Measurements from ENCODE around the gene RAPSN.

The RAPSN gene

DNA sequence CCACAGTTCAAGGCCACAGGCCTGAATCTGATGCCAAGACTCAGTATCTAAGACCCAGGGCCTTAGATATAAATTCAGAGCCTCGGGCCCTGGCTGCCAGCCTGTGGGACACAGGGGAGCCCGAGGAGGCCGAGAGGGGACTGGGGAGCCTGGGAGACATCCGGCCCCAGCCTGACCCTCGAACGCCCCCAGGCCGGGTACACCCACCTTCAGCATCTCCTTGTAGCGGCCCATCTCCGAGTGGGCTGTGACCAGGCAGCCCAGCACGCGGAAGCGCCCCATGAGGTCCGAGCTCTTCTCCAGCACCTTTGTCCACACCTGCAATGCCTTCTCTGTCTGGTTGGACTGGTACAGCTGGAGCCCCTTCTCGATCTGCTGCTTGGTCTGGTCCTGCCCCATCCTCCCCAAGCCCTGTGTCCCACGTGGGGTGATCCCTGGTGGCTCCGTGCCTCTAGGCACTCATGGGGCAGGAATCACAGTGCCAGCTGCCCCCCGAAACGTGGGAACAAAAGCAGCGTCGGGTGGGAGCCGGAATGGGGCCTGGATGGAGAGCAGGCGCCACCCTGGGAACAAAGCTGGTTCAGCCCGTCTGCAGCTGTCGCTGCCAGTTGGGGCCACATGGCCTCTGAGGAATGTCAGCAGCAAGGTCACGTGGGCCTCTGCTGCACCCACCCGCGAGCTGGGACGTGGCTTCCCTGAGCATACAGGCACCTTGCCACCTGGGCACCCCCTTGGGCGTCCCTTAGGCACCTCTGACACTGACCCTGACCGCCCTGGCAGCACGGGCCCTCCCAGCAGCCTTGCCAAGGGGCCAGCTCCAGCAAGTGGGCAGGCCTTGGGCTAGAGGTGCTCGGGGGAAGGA lies at the start of gene RAPSN:
Gene RAPSN (minus strand): TSS at position 571 of the 862 bp plus-strand sequence. CDS start 172 bp downstream, at position 399.
- no peak within 1 kb of the TSS for H3K4me3 ChIP-seq (ENCODE audit: low read depth in 1 of 2, low read length in 2 of 2)
- H3K9me3 ChIP-seq (ENCODE audit: low read length) = no peaks in the 10 kb centered on the region
- H3K27me3 ChIP-seq (ENCODE audit: control insufficient read depth in 1 of 2, insufficient read depth in 2 of 2, low read length in 2 of 2) = no peaks in the 10 kb centered on the region
- H3K27ac ChIP-seq (ENCODE audit: low read depth, low read length) = no peak within 1 kb of the TSS
- H3K4me1 ChIP-seq (ENCODE audit: insufficient read depth, low read length) = no peaks in the 10 kb centered on the region
- no peak within 1 kb of the TSS for H3K9ac ChIP-seq (ENCODE audit: low read length)
- no peaks in the 10 kb centered on the region for H3K36me3 ChIP-seq (ENCODE audit: insufficient read depth, low read length)

DNA sequence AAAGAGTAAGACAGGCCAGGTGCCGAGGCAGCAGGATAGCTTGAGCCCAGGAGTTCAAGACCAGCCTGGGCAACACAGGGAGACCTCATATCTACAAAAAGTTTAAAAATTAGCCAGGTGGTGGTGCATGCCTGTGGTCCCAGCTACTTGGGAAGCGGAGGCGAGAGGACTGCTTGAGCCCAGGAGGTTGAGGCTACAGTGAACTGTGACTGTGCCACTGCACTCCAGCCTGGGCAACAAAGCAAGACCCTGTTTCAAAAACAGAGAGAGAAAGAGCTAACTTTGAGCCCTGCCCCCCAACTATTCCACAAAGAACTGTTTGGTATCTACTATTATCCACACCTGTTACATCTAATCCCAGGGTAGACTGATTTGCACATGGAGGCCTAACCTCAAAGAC lies 49.2 kb upstream of the RAPSN start:
- no peak overlapping the region for H3K4me3 ChIP-seq (ENCODE audit: low read depth in 1 of 2, low read length in 2 of 2)
- H3K9ac ChIP-seq (ENCODE audit: low read length) = no peak overlapping the region
- peaks cover 8% of the 10 kb centered on the region for H3K36me3 ChIP-seq (ENCODE audit: insufficient read depth, low read length)
- no peak overlapping the region for H3K27ac ChIP-seq (ENCODE audit: low read depth, low read length)
- H3K27me3 ChIP-seq (ENCODE audit: control insufficient read depth in 1 of 2, insufficient read depth in 2 of 2, low read length in 2 of 2) = no peaks in the 10 kb centered on the region
- peaks cover 66% of the 10 kb centered on the region for H3K4me1 ChIP-seq (ENCODE audit: insufficient read depth, low read length)
- H3K9me3 ChIP-seq (ENCODE audit: low read length) = no peaks in the 10 kb centered on the region

DNA sequence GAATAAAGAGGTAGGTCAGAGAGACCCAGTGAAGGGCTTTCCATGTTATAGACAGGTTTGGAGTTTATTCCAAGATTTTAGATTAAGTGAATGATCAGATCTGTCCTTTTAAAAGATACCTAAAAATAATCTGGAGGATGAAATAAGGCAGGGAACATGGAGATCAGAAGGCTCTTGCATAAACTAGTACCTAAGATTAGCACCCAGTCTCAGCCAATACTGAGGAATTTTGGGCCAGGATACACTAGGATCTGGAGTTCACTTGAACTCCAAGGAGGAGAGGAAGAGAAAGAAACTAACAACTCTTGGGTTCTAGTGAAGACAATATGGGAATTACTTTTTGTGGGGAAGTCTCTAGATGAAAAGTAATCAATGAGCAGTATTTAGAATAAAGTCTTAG lies 47.9 kb upstream of the RAPSN start:
- Histone ChIP-seq H3K27ac (ENCODE audit: low read depth, low read length) (no peak overlapping the region), H3K36me3 (ENCODE audit: insufficient read depth, low read length) (peaks cover 8% of the 10 kb centered on the region), H3K4me1 (ENCODE audit: insufficient read depth, low read length) (peaks cover 58% of the 10 kb centered on the region)

DNA sequence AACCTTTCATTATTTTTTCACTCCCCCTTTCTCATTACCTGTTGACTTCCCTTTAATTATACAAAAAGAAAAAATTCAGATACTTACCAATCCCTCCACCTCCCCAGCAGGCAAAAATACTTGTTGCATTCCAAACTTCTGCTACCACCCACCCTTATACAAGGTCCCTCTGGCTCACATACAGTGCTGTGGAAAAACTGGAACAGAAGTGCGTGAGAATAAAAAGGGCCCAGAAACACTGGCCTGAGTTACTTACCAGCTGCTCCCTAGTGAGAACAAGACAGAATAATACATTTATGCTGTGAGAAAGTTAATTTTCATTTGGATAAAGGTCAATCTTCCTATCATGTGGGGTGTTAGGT lies 46.9 kb upstream of the RAPSN start:
- Histone ChIP-seq H3K9me3 (ENCODE audit: low read length) (no peaks in the 10 kb centered on the region), H3K36me3 (ENCODE audit: insufficient read depth, low read length) (peaks cover 8% of the 10 kb centered on the region), H3K4me3 (ENCODE audit: low read depth in 1 of 2, low read length in 2 of 2) (no peak overlapping the region), H3K27me3 (ENCODE audit: control insufficient read depth in 1 of 2, insufficient read depth in 2 of 2, low read length in 2 of 2) (no peaks in the 10 kb centered on the region), H3K9ac (ENCODE audit: low read length) (no peak overlapping the region), H3K27ac (ENCODE audit: low read depth, low read length) (no peak overlapping the region), H3K4me1 (ENCODE audit: insufficient read depth, low read length) (peaks cover 49% of the 10 kb centered on the region)

More for the DNA sequence above, 47.9 kb upstream of the RAPSN start:
- Histone ChIP-seq H3K9me3 (ENCODE audit: low read length) (no peaks in the 10 kb centered on the region), H3K9ac (ENCODE audit: low read length) (no peak overlapping the region), H3K27me3 (ENCODE audit: control insufficient read depth in 1 of 2, insufficient read depth in 2 of 2, low read length in 2 of 2) (no peaks in the 10 kb centered on the region), H3K4me3 (ENCODE audit: low read depth in 1 of 2, low read length in 2 of 2) (no peak overlapping the region)

DNA sequence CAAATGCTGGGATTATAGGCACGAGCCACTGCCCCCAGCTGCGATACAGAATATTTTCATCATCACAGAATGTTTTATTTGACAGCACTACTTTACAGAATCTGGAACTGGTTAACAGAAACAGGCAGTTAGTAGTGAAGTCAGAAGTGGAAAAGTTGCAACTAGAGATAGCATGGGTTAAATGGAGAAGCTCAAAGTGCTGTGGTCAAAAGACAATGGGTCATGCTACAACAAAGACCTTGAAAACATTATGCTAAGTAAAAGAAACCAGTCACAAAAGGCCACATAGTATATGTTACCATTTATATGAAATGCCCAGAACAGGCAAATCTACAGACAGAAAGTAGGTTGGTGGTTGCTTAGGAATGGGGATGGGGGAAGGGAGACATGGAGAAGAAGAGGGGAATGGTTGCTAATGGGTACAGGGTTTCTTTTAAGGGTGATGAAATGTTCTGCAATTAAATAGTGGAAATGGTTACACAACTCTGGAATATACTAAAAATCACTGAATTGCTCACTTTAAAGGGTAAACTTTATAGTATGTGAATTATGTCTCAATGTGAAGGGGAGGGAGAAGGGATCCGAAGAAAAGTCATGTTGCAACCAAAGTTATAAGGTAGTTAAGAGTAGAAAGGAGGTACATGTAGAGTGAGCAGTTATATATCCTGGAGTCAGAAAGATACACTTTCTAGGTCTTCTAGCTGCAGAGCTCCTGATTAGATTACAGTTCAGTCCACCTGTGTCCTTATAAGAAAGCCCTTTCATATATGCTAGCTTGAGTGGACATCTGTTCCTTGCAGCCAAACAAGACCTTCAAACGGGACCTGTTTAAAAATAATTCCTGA lies 46.3 kb upstream of the RAPSN start:
- no peaks in the 10 kb centered on the region for H3K9me3 ChIP-seq (ENCODE audit: low read length)
- H3K27ac ChIP-seq (ENCODE audit: low read depth, low read length) = no peak overlapping the region
- peaks cover 8% of the 10 kb centered on the region for H3K36me3 ChIP-seq (ENCODE audit: insufficient read depth, low read length)
- H3K27me3 ChIP-seq (ENCODE audit: control insufficient read depth in 1 of 2, insufficient read depth in 2 of 2, low read length in 2 of 2) = no peaks in the 10 kb centered on the region
- H3K4me3 ChIP-seq (ENCODE audit: low read depth in 1 of 2, low read length in 2 of 2) = no peak overlapping the region
- no peak overlapping the region for H3K9ac ChIP-seq (ENCODE audit: low read length)
- H3K4me1 ChIP-seq (ENCODE audit: insufficient read depth, low read length) = peaks cover 44% of the 10 kb centered on the region

DNA sequence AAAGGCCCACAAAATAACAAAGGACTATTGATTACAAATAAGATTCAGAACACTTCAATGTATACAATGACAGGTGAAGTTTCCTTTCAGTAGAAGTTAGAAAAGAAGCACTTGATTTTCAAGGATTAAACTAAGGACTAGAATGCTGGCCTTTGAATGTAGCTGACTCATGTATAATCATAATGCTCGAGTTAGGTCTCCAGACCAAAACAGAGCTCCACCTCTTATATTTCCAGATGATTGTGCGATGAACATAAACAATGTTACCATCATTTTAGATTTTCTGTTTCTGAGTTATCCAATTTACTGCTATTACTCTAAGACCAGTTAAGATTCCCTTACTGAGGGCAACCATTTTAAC lies 40.4 kb upstream of the RAPSN start:
- Histone ChIP-seq H3K9ac (ENCODE audit: low read length) (no peak overlapping the region), H3K36me3 (ENCODE audit: insufficient read depth, low read length) (peaks cover 36% of the 10 kb centered on the region), H3K27me3 (ENCODE audit: control insufficient read depth in 1 of 2, insufficient read depth in 2 of 2, low read length in 2 of 2) (no peaks in the 10 kb centered on the region), H3K4me1 (ENCODE audit: insufficient read depth, low read length) (peaks cover 6% of the 10 kb centered on the region), H3K4me3 (ENCODE audit: low read depth in 1 of 2, low read length in 2 of 2) (no peak overlapping the region), H3K9me3 (ENCODE audit: low read length) (no peaks in the 10 kb centered on the region), H3K27ac (ENCODE audit: low read depth, low read length) (no peak overlapping the region)

DNA sequence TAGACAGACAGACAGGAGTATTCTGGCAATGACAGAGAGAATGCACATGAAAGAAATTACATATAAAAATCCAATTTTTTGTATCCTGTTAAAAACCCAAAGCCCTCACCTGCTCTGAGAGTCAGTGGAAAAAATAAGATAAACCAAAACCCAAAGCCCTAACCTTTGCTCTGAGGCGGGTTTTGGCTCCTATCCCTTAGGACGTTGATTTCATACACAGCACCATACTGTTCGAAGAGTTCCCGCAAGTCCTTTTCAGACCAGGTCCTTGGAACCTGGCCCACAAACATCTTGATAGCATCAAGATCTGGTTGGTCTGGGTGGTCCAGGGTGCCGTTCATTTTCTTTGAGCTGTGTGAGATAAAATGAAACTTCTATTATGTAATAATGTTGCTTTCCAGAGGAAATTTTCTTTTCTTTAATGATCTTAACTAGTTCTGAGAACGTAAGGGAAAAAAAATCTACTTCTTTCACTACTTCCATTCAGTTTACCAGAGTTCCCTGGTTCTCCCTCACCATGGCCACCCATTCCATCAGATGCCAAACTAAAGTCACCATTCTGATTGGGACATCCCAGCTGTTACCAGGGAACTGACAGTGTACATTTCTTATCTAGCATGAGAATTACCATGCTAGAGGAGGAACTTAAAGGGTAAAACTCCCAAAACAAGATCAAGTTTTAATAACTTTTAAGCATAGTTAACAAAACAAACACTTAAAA lies 39.9 kb upstream of the RAPSN start:
- H3K36me3 ChIP-seq (ENCODE audit: insufficient read depth, low read length) = peaks cover 41% of the 10 kb centered on the region
- no peaks in the 10 kb centered on the region for H3K9me3 ChIP-seq (ENCODE audit: low read length)
- H3K9ac ChIP-seq (ENCODE audit: low read length) = no peak overlapping the region
- H3K27ac ChIP-seq (ENCODE audit: low read depth, low read length) = no peak overlapping the region
- no peaks in the 10 kb centered on the region for H3K27me3 ChIP-seq (ENCODE audit: control insufficient read depth in 1 of 2, insufficient read depth in 2 of 2, low read length in 2 of 2)
- no peak overlapping the region for H3K4me3 ChIP-seq (ENCODE audit: low read depth in 1 of 2, low read length in 2 of 2)
- H3K4me1 ChIP-seq (ENCODE audit: insufficient read depth, low read length) = peaks cover 6% of the 10 kb centered on the region

DNA sequence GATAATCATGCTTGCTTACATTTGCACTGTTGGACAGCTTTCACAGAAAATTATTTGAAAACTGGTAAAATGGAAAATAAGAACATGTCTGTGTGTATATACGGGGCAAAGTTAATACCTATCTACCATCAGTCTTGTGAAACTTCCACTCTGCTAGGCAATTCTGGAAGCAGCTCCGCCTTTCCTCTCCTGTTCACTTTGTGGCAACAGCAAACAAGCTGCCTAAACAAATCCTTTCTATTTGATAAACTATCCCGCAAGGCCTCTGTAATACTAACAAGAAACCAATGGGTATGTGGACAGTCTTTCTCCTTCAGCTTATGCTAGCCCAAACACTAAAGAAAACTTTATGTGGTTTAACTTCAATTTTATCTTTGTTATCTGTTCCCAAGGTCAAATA lies 39.2 kb upstream of the RAPSN start:
- H3K36me3 ChIP-seq (ENCODE audit: insufficient read depth, low read length) = peaks cover 48% of the 10 kb centered on the region
- H3K27ac ChIP-seq (ENCODE audit: low read depth, low read length) = no peak overlapping the region
- no peaks in the 10 kb centered on the region for H3K9me3 ChIP-seq (ENCODE audit: low read length)
- H3K4me1 ChIP-seq (ENCODE audit: insufficient read depth, low read length) = peaks cover 6% of the 10 kb centered on the region
- H3K27me3 ChIP-seq (ENCODE audit: control insufficient read depth in 1 of 2, insufficient read depth in 2 of 2, low read length in 2 of 2) = no peaks in the 10 kb centered on the region
- no peak overlapping the region for H3K4me3 ChIP-seq (ENCODE audit: low read depth in 1 of 2, low read length in 2 of 2)
- H3K9ac ChIP-seq (ENCODE audit: low read length) = no peak overlapping the region

DNA sequence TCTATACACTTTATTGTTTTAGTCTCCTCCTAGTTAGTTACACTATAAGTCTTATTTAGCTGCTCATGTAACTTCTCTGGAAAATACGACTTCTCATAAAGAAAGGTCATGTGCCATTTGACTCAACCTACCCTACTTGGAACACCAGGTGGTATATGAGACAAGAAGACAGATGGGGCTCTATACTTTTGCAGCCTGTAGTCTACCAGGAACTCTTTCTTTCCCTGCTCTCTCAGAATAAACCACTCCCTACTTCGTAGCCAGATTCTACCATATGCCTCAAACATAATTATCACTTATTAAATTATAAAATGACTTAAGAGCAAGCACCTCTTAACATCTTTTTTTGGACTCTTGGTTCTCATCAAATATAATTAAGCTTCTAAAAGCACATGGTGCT lies 38.5 kb upstream of the RAPSN start:
- peaks cover 6% of the 10 kb centered on the region for H3K4me1 ChIP-seq (ENCODE audit: insufficient read depth, low read length)
- H3K27ac ChIP-seq (ENCODE audit: low read depth, low read length) = no peak overlapping the region
- no peak overlapping the region for H3K4me3 ChIP-seq (ENCODE audit: low read depth in 1 of 2, low read length in 2 of 2)
- peaks cover 55% of the 10 kb centered on the region for H3K36me3 ChIP-seq (ENCODE audit: insufficient read depth, low read length)
- no peaks in the 10 kb centered on the region for H3K27me3 ChIP-seq (ENCODE audit: control insufficient read depth in 1 of 2, insufficient read depth in 2 of 2, low read length in 2 of 2)
- H3K9ac ChIP-seq (ENCODE audit: low read length) = no peak overlapping the region
- no peaks in the 10 kb centered on the region for H3K9me3 ChIP-seq (ENCODE audit: low read length)

DNA sequence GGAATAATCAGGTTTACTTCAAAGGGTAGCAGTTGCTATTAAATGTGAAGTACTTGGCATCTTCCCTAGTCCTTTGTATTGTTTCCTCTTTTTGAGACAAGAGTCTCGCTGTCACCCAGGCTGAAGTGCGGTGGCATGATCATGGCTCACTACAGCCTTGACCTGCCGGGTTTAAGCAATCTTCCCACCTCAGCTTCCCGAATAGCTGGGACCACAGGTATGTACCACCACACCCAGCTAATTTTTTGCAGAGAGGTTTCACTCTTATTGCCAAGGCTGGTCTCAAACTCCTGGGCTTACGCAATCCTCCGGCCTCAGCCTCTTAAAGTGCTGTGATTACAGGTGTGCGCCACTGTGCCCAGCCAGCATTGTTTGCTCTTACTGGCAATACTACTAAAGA lies 36.2 kb upstream of the RAPSN start:
- no peak overlapping the region for H3K9ac ChIP-seq (ENCODE audit: low read length)
- no peaks in the 10 kb centered on the region for H3K9me3 ChIP-seq (ENCODE audit: low read length)
- peaks cover 6% of the 10 kb centered on the region for H3K4me1 ChIP-seq (ENCODE audit: insufficient read depth, low read length)
- no peak overlapping the region for H3K27ac ChIP-seq (ENCODE audit: low read depth, low read length)
- H3K4me3 ChIP-seq (ENCODE audit: low read depth in 1 of 2, low read length in 2 of 2) = no peak overlapping the region
- no peaks in the 10 kb centered on the region for H3K27me3 ChIP-seq (ENCODE audit: control insufficient read depth in 1 of 2, insufficient read depth in 2 of 2, low read length in 2 of 2)
- H3K36me3 ChIP-seq (ENCODE audit: insufficient read depth, low read length) = peaks cover 72% of the 10 kb centered on the region

DNA sequence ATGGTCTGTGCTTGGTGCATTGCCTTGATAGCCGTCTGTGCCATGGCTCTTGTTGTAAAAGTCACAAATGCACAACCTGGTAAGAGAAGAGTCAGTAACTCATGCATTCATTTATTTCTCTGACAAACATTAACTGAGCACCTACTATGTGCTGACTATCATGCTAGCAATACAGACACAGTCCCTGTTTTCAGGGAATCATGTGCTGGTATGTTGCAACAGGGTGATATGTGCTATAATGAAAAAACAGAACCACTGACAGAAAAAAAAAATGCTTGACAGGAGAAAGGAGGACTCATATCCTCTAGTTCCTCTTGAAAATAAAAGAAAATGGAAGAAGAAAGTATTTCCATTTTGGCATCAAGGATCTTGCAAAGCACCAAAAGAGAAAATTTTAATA lies 34.5 kb upstream of the RAPSN start:
- no peaks in the 10 kb centered on the region for H3K9me3 ChIP-seq (ENCODE audit: low read length)
- H3K27me3 ChIP-seq (ENCODE audit: control insufficient read depth in 1 of 2, insufficient read depth in 2 of 2, low read length in 2 of 2) = no peaks in the 10 kb centered on the region
- no peak overlapping the region for H3K9ac ChIP-seq (ENCODE audit: low read length)
- no peaks in the 10 kb centered on the region for H3K4me1 ChIP-seq (ENCODE audit: insufficient read depth, low read length)
- no peak overlapping the region for H3K4me3 ChIP-seq (ENCODE audit: low read depth in 1 of 2, low read length in 2 of 2)
- H3K36me3 ChIP-seq (ENCODE audit: insufficient read depth, low read length) = peaks cover 86% of the 10 kb centered on the region
- no peak overlapping the region for H3K27ac ChIP-seq (ENCODE audit: low read depth, low read length)

Measured in muscle layer of colon (tissue), 2 donors.